Activated CD8-positive, alpha-beta T cell treated with anti-CD3 and anti-CD28 coated beads, Interleukin-2, amount 10 ng/mL, durations not matched to agents 7 days and 5 days (primary cell): Measurements from ENCODE around the gene TBKBP1. TPM values are rescaled to one million over a fixed set of nuclear protein-coding genes. Genes with fewer than 3 reads are reported as not detected.
"Not testable (repeated sequence)": the region's sequence is repeated elsewhere in the genome, so short reads cannot be mapped to it uniquely, and the experiment has no call there.

ENCODE experiments used
- ATAC-seq: fragments of 150-1000 bp; cut with Tn5 transposase; one replicate; pipeline ENCODE4 v1.10.0; 2021; ENCODE audit warnings: moderate library complexity
- CTCF ChIA-PET: fragments of 350-600 bp; sonication (Branson Sonifier 250); formaldehyde crosslinking; loops from one replicate; lab custom pipeline; 2021; ENCODE audit warnings: antibody characterized with exemption; lab: Charles Lee
- POLR2A ChIA-PET: fragments of 350-600 bp; sonication (Branson Sonifier 250); formaldehyde crosslinking; loops from one replicate; lab custom pipeline; 2021; ENCODE audit warnings: antibody characterized with exemption; lab: Charles Lee
- DNase-seq: peaks from one replicate; pipeline ENCODE4 v3.0.0-alpha.2; 2020
- H3K27ac Mint-ChIP-seq: one replicate; pipeline ENCODE4 v1.8.0; 2021; ENCODE audit warnings: mild to moderate bottlenecking, mixed read lengths
- H3K27me3 Mint-ChIP-seq: one replicate; pipeline ENCODE4 v1.8.0; 2021; ENCODE audit warnings: low read depth, mixed read lengths
- H3K36me3 Mint-ChIP-seq: one replicate; pipeline ENCODE4 v1.8.0; 2021; ENCODE audit warnings: low read depth, mixed read lengths
- H3K4me1 Mint-ChIP-seq: one replicate; pipeline ENCODE4 v1.8.0; 2021; ENCODE audit warnings: low read depth, mixed read lengths
- H3K4me3 Mint-ChIP-seq: one replicate; pipeline ENCODE4 v1.8.0; 2021; ENCODE audit warnings: mild to moderate bottlenecking, mixed read lengths
- H3K9me3 Mint-ChIP-seq: one replicate; pipeline ENCODE4 v1.8.0; 2022; ENCODE audit warnings: mixed read lengths; ENCODE audit not compliant: insufficient read depth
- total RNA-seq, 2 experiments: library from RNA; stranded (reverse); gene quantifications; one replicate each; pipeline ENCODE4 v1.2.3, GENCODE V29; 2021

Gene TBKBP1
- total RNA-seq, 2 experiments from 2014 or later, result 2.4 to 3.7 TPM

GRCh38 chr17:47678196-47678595 lies 15.8 kb upstream of the TBKBP1 start:
- Mint-ChIP-seq H3K27me3 (no peaks in the 10 kb centered on the region), H3K36me3 (peaks cover 85% of the 10 kb centered on the region), H3K9me3 (no peaks in the 10 kb centered on the region), H3K4me3 (no peak overlapping the region), H3K4me1 (peaks cover 20% of the 10 kb centered on the region), H3K27ac (no peak overlapping the region)
- ATAC-seq, result no peak
- ChIA-PET CTCF (interaction anchor here (0.6 to 3.7 kb wide), 6 partner anchors 14 to 124 kb away, joined by 3 to 26 read pairs (median 6); partner anchors contain the start of gene KPNB1), POLR2A (interaction anchor here (1.2 to 2.0 kb wide), 5 partner anchors 10 to 29 kb away, joined by 3 to 5 read pairs (median 3); partner anchors contain the start of gene KPNB1)
- DNase-seq, result no peak

- H3K9me3 Mint-ChIP-seq, result no peaks in the 10 kb centered on the region
- peaks cover 5% of the 10 kb centered on the region for H3K4me1 Mint-ChIP-seq
- ATAC-seq, result no peak
- CTCF ChIA-PET, result interaction anchor here (1.1 kb wide), 1 partner anchor 18 kb away, joined by 4 read pairs; no protein-coding TSS in a partner anchor
- no peak for DNase-seq
- H3K36me3 Mint-ChIP-seq, result peaks cover 84% of the 10 kb centered on the region
- POLR2A ChIA-PET, result no interaction called here
- no peak overlapping the region for H3K4me3 Mint-ChIP-seq
- no peak overlapping the region for H3K27ac Mint-ChIP-seq
- no peaks in the 10 kb centered on the region for H3K27me3 Mint-ChIP-seq
Measured at GRCh38 chr17:47682138-47682537, 11.8 kb upstream of the TBKBP1 start.

- H3K4me3 Mint-ChIP-seq, POLR2A ChIA-PET, H3K27me3 Mint-ChIP-seq, H3K4me1 Mint-ChIP-seq, ATAC-seq, H3K27ac Mint-ChIP-seq, DNase-seq, H3K9me3 Mint-ChIP-seq: not testable (repeated sequence)
- H3K36me3 Mint-ChIP-seq, result peaks cover 80% of the 10 kb centered on the region
- CTCF ChIA-PET, result interaction anchor here (1.1 kb wide), 1 partner anchor 18 kb away, joined by 4 read pairs; no protein-coding TSS in a partner anchor
Measured at GRCh38 chr17:47682727-47683126, 11.2 kb upstream of the TBKBP1 start.

- ATAC-seq (no peak), DNase-seq (no peak)
- ChIA-PET CTCF (interaction anchor here (0.8 to 2.7 kb wide), 3 partner anchors 9 to 20 kb away, joined by 3 to 9 read pairs (median 3); no protein-coding TSS in a partner anchor), POLR2A (interaction anchor here (0.6 to 1.2 kb wide), 3 partner anchors 11 to 66 kb away, joined by 3 to 4 read pairs (median 4); no protein-coding TSS in a partner anchor)
- no peaks in the 10 kb centered on the region for H3K27me3 Mint-ChIP-seq
- no peak overlapping the region for H3K4me3 Mint-ChIP-seq
- peaks cover 69% of the 10 kb centered on the region for H3K36me3 Mint-ChIP-seq
- no peak overlapping the region for H3K27ac Mint-ChIP-seq
- H3K4me1 Mint-ChIP-seq, result peaks cover 5% of the 10 kb centered on the region
- no peaks in the 10 kb centered on the region for H3K9me3 Mint-ChIP-seq
Measured at GRCh38 chr17:47684025-47684424, 9.9 kb upstream of the TBKBP1 start.

GRCh38 chr17:47684535-47685193 lies 9.3 kb upstream of the TBKBP1 start:
- peaks cover 66% of the 10 kb centered on the region for H3K36me3 Mint-ChIP-seq
- POLR2A ChIA-PET, result interaction anchor here (0.6 to 1.2 kb wide), 3 partner anchors 10 to 67 kb away, joined by 3 to 4 read pairs (median 4); no protein-coding TSS in a partner anchor
- no peaks in the 10 kb centered on the region for H3K27me3 Mint-ChIP-seq
- CTCF ChIA-PET, result interaction anchor here (1.0 to 2.7 kb wide), 2 partner anchors 8 to 20 kb away, joined by 3 to 9 read pairs; no protein-coding TSS in a partner anchor
- H3K4me3 Mint-ChIP-seq, result no peak overlapping the region
- no peak overlapping the region for H3K27ac Mint-ChIP-seq
- peaks cover 5% of the 10 kb centered on the region for H3K4me1 Mint-ChIP-seq
- no peaks in the 10 kb centered on the region for H3K9me3 Mint-ChIP-seq
- ATAC-seq (no peak), DNase-seq (no peak)

- ChIA-PET POLR2A (no interaction called here), CTCF (interaction anchor here (2.7 to 2.8 kb wide), 2 partner anchors 21 kb away, joined by 9 to 12 read pairs; no protein-coding TSS in a partner anchor)
- Mint-ChIP-seq H3K27ac (peak overlapping the region; percentile 52), H3K27me3 (no peaks in the 10 kb centered on the region), H3K4me3 (no peak overlapping the region), H3K4me1 (peaks cover 8% of the 10 kb centered on the region), H3K36me3 (peaks cover 56% of the 10 kb centered on the region), H3K9me3 (no peaks in the 10 kb centered on the region)
- DNase-seq (no peak), ATAC-seq (no peak)
Measured at GRCh38 chr17:47685556-47686275, 8.2 kb upstream of the TBKBP1 start.

GRCh38 chr17:47686276-47686635 lies 7.7 kb upstream of the TBKBP1 start:
- POLR2A ChIA-PET, result interaction anchor here (1.2 kb wide), 1 partner anchor 12 kb away, joined by 6 read pairs; no protein-coding TSS in a partner anchor
- Mint-ChIP-seq H3K36me3 (peaks cover 54% of the 10 kb centered on the region), H3K27me3 (no peaks in the 10 kb centered on the region), H3K27ac (no peak overlapping the region), H3K9me3 (no peaks in the 10 kb centered on the region), H3K4me1 (peaks cover 8% of the 10 kb centered on the region), H3K4me3 (no peak overlapping the region)
- DNase-seq (no peak), ATAC-seq (no peak)
- CTCF ChIA-PET, result interaction anchor here (2.1 to 2.8 kb wide), 2 partner anchors 13 to 22 kb away, joined by 12 read pairs; no protein-coding TSS in a partner anchor

- Mint-ChIP-seq H3K36me3 (peaks cover 52% of the 10 kb centered on the region), H3K4me3 (no peak overlapping the region), H3K9me3 (no peaks in the 10 kb centered on the region), H3K27ac (no peak overlapping the region), H3K4me1 (peaks cover 8% of the 10 kb centered on the region), H3K27me3 (no peaks in the 10 kb centered on the region)
- DNase-seq, result no peak
- ChIA-PET CTCF (interaction anchor here (1.4 to 2.8 kb wide), 4 partner anchors 11 to 22 kb away, joined by 5 to 12 read pairs (median 10); no protein-coding TSS in a partner anchor), POLR2A (interaction anchor here (1.2 kb wide), 2 partner anchors 13 to 46 kb away, joined by 4 to 6 read pairs; partner anchors contain the start of gene TBX21)
- no peak for ATAC-seq
Measured at GRCh38 chr17:47686664-47687327, 7.2 kb upstream of the TBKBP1 start.

- no peak for ATAC-seq
- Mint-ChIP-seq H3K27me3 (no peaks in the 10 kb centered on the region), H3K9me3 (no peaks in the 10 kb centered on the region), H3K36me3 (peaks cover 47% of the 10 kb centered on the region), H3K27ac (no peak overlapping the region), H3K4me3 (no peak overlapping the region), H3K4me1 (peaks cover 9% of the 10 kb centered on the region)
- ChIA-PET CTCF (interaction anchor here (0.9 to 2.8 kb wide), 5 partner anchors 11 to 31 kb away, joined by 3 to 12 read pairs (median 7); no protein-coding TSS in a partner anchor), POLR2A (interaction anchor here (0.8 to 1.2 kb wide), 6 partner anchors 8 to 46 kb away, joined by 3 to 6 read pairs (median 4); partner anchors contain the start of gene TBX21)
- no peak for DNase-seq
Measured at GRCh38 chr17:47687328-47687690, 6.7 kb upstream of the TBKBP1 start.

GRCh38 chr17:47687748-47688147 lies 6.2 kb upstream of the TBKBP1 start:
- Mint-ChIP-seq H3K36me3 (peaks cover 42% of the 10 kb centered on the region), H3K27ac (no peak overlapping the region), H3K9me3 (no peaks in the 10 kb centered on the region), H3K27me3 (no peaks in the 10 kb centered on the region), H3K4me3 (no peak overlapping the region), H3K4me1 (peaks cover 12% of the 10 kb centered on the region)
- POLR2A ChIA-PET, result interaction anchor here (0.8 to 1.2 kb wide), 7 partner anchors 9 to 45 kb away, joined by 3 to 6 read pairs (median 4); partner anchors contain the start of gene TBX21
- CTCF ChIA-PET, result interaction anchor here (0.9 to 2.8 kb wide), 6 partner anchors 10 to 54 kb away, joined by 3 to 12 read pairs (median 6); no protein-coding TSS in a partner anchor
- DNase-seq (no peak), ATAC-seq (no peak)

- ATAC-seq (no peak), DNase-seq (no peak)
- no peaks in the 10 kb centered on the region for H3K9me3 Mint-ChIP-seq
- no peaks in the 10 kb centered on the region for H3K27me3 Mint-ChIP-seq
- peaks cover 24% of the 10 kb centered on the region for H3K4me1 Mint-ChIP-seq
- peaks cover 19% of the 10 kb centered on the region for H3K36me3 Mint-ChIP-seq
- H3K27ac Mint-ChIP-seq, result no peak overlapping the region
- POLR2A ChIA-PET, result no interaction called here
- H3K4me3 Mint-ChIP-seq, result no peak overlapping the region
- CTCF ChIA-PET, result no interaction called here
Measured at GRCh38 chr17:47690121-47690520, 3.8 kb upstream of the TBKBP1 start.
